Mesenchymal stem cell (in vitro differentiated cells and primary cell): ENCODE results near the gene KIRREL3.

Source experiments
- DNase-seq: peaks from one replicate; pipeline ENCODE4 v3.0.0-alpha.2; 2013
- H2AFZ ChIP-seq: one replicate; pipeline ENCODE4 v1.6.1; 2013; ENCODE audit warnings: low read depth, mild to moderate bottlenecking, control low read depth, inconsistent platforms, low read length, moderate library complexity
- H2AK5ac ChIP-seq: 2 replicates; pipeline ENCODE4 v1.6.1; 2013; ENCODE audit warnings: low read length, moderate library complexity, mild to moderate bottlenecking, inconsistent platforms; ENCODE audit not compliant: severe bottlenecking
- H2BK120ac ChIP-seq: one replicate; pipeline ENCODE4 v1.6.1; 2013; ENCODE audit warnings: low read depth, mild to moderate bottlenecking, inconsistent platforms, low read length, moderate library complexity
- H2BK12ac ChIP-seq, 2 experiments: one replicate each; pipeline ENCODE4 v1.6.1; 2013; ENCODE audit warnings: inconsistent platforms in 2 of 2, low read length in 2 of 2, mild to moderate bottlenecking in 2 of 2, moderate library complexity in 2 of 2, control low read depth in 1 of 2
- H2BK15ac ChIP-seq: one replicate; pipeline ENCODE4 v1.6.1; 2013; ENCODE audit warnings: mild to moderate bottlenecking, low read depth, inconsistent platforms; ENCODE audit not compliant: poor library complexity, severe bottlenecking
- H2BK5ac ChIP-seq: 2 replicates; pipeline ENCODE4 v1.6.1; 2013; ENCODE audit warnings: low read depth, mild to moderate bottlenecking, low read length, control low read depth, inconsistent platforms; ENCODE audit not compliant: poor library complexity, severe bottlenecking
- H3K14ac ChIP-seq, 2 experiments: one replicate each; pipeline ENCODE4 v1.6.1; 2013; ENCODE audit warnings: inconsistent platforms in 2 of 2, low read length in 2 of 2, control low read depth in 1 of 2, mild to moderate bottlenecking in 1 of 2, moderate library complexity in 1 of 2
- H3K18ac ChIP-seq, 2 experiments: one replicate each; pipeline ENCODE4 v1.6.1; 2013; ENCODE audit warnings: inconsistent platforms in 2 of 2, low read length in 2 of 2, control low read depth in 1 of 2, low read depth in 1 of 2, mild to moderate bottlenecking in 1 of 2
- H3K23ac ChIP-seq, 2 experiments: one replicate each; pipeline ENCODE4 v1.6.1; 2013; ENCODE audit warnings: inconsistent platforms in 2 of 2, low read length in 2 of 2, mild to moderate bottlenecking in 2 of 2, moderate library complexity in 2 of 2, control low read depth in 1 of 2
- H3K27ac ChIP-seq: 2 replicates; pipeline ENCODE4 v1.5.1; 2013; ENCODE audit warnings: mild to moderate bottlenecking, moderate library complexity, low read length, control low read depth, inconsistent platforms; ENCODE audit not compliant: poor library complexity, severe bottlenecking
- H3K27me3 ChIP-seq, 2 experiments: 2 replicates each; pipeline versions ENCODE4 v1.6.1 to v1.7.0; 2013; ENCODE audit warnings: low read length in 2 of 2, mild to moderate bottlenecking in 2 of 2, moderate library complexity in 2 of 2, control low read depth in 1 of 2, inconsistent platforms in 1 of 2; ENCODE audit not compliant: control insufficient read depth in 1 of 2, insufficient read depth in 1 of 2
- H3K36me3 ChIP-seq, 2 experiments: 2 replicates each; pipeline versions ENCODE4 v1.6.1 to v1.7.0; 2013; ENCODE audit warnings: low read length in 2 of 2, control low read depth in 1 of 2, inconsistent platforms in 1 of 2, low read depth in 1 of 2, mild to moderate bottlenecking in 1 of 2; ENCODE audit not compliant: insufficient read depth in 2 of 2, control insufficient read depth in 1 of 2
- H3K4ac ChIP-seq, 2 experiments: one replicate each; pipeline ENCODE4 v1.6.1; 2013; ENCODE audit warnings: inconsistent platforms in 2 of 2, low read length in 2 of 2, mild to moderate bottlenecking in 2 of 2, moderate library complexity in 2 of 2, control low read depth in 1 of 2, low read depth in 1 of 2
- H3K4me1 ChIP-seq: 2 replicates; pipeline ENCODE4 v1.6.1; 2013; ENCODE audit warnings: low read depth, low read length, control low read depth; ENCODE audit not compliant: control insufficient read depth, insufficient read depth
- H3K4me2 ChIP-seq: 2 replicates; pipeline ENCODE4 v1.6.1; 2013; ENCODE audit warnings: low read length, mild to moderate bottlenecking, inconsistent platforms; ENCODE audit not compliant: poor library complexity, severe bottlenecking
- H3K4me3 ChIP-seq, 2 experiments: 2 replicates each; pipeline versions ENCODE4 v1.5.1 to v1.7.0; 2013; ENCODE audit warnings: low read length in 2 of 2, mild to moderate bottlenecking in 2 of 2, control low read depth in 1 of 2, low read depth in 1 of 2; ENCODE audit not compliant: insufficient read depth in 1 of 2
- H3K79me1 ChIP-seq: replicated peaks from 2 replicates; pipeline ENCODE4 v1.6.1; 2013; ENCODE audit warnings: mild to moderate bottlenecking, control low read depth, low read length, inconsistent platforms; ENCODE audit not compliant: poor library complexity, severe bottlenecking
- H3K9ac ChIP-seq: 2 replicates; pipeline ENCODE4 v1.7.0; 2013; ENCODE audit warnings: mild to moderate bottlenecking, low read length, moderate library complexity
- H3K9me3 ChIP-seq: 2 replicates; pipeline ENCODE4 v1.7.0; 2013; ENCODE audit warnings: mild to moderate bottlenecking, low read length; ENCODE audit not compliant: control insufficient read depth
- H4K8ac ChIP-seq: one replicate; pipeline ENCODE4 v1.6.1; 2013; ENCODE audit warnings: inconsistent platforms, mild to moderate bottlenecking, low read length, moderate library complexity
- H4K91ac ChIP-seq: one replicate; pipeline ENCODE4 v1.6.1; 2013; ENCODE audit warnings: mild to moderate bottlenecking, low read length, inconsistent platforms
- WGBS: methylation state at CpG from one replicate; pipeline ENCODE4 v1.1.7; 2013; ENCODE audit warnings: mixed read lengths; 5-methylcytosine and 5-hydroxymethylcytosine counted together

The KIRREL3 gene

DNA sequence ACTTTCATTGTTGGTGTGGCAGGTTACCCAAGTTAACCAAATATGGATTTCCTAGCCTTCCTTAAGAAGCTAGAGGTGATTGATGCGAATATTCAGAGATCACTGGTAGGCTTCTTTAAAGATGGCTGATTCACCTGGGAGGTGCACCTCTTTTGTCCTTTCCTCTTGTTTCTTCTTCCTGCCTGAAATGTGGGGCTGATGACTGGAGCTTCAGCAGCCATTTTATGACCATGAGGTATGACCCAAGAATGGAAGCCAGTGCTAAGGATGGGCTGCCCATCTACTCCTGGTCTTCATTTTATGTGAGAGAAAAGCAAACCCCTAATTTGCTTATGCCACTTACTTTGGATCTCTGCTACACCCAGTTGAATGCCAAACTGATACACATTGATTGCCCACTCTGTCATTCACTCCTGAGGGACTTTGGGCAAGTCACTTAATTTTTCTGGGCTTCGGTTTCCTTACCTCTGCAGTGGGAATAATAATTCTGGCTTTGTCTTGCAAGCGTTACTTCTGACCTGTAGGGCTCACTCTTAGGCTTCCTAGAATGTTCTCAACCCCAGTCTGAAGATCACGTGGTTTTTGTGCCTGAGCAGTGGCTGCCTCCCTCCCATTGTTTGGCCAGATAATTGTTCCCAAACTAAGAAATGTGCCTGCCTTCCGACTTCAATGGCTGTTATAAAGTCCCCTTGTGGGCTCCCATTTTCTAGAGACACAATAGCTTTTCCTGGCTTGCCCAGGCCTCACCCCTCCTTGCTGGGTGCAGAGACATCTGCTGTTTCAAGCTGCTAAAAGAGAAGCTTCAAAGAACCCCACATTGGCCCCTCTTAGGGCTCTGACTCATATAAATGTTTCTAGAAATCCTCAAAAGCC, 402.0 kb downstream of the KIRREL3 start:
- 69% methylated on average over 5 of the region's 5 CpGs for WGBS
- no peak overlapping the region for H2AK5ac ChIP-seq
- DNase-seq, result no peak
- no peak overlapping the region for H3K4ac ChIP-seq
- no peak overlapping the region for H3K23ac ChIP-seq
- H4K8ac ChIP-seq, result no peak overlapping the region
- peaks cover 0 to 2% of the 10 kb centered on the region in 2 experiments for H3K36me3 ChIP-seq
- no peak overlapping the region for H2BK5ac ChIP-seq
- peaks cover 2% of the 10 kb centered on the region for H3K79me1 ChIP-seq
- no peak overlapping the region for H4K91ac ChIP-seq
- no peak overlapping the region for H2BK12ac ChIP-seq
- no peak overlapping the region for H3K18ac ChIP-seq
- H3K27ac ChIP-seq, result no peak overlapping the region
- H2BK15ac ChIP-seq, result no peak overlapping the region
- no peak overlapping the region for H3K4me3 ChIP-seq
- H3K4me2 ChIP-seq, result no peak overlapping the region
- H3K9me3 ChIP-seq, result peaks cover 3% of the 10 kb centered on the region
- H3K4me1 ChIP-seq, result peaks cover 4% of the 10 kb centered on the region
- no peak overlapping the region for H3K9ac ChIP-seq
- H2BK120ac ChIP-seq, result no peak overlapping the region
- peaks cover 6 to 30% of the 10 kb centered on the region in 2 experiments for H3K27me3 ChIP-seq
- H3K14ac ChIP-seq, result no peak overlapping the region
- H2AFZ ChIP-seq, result no peak overlapping the region

DNA sequence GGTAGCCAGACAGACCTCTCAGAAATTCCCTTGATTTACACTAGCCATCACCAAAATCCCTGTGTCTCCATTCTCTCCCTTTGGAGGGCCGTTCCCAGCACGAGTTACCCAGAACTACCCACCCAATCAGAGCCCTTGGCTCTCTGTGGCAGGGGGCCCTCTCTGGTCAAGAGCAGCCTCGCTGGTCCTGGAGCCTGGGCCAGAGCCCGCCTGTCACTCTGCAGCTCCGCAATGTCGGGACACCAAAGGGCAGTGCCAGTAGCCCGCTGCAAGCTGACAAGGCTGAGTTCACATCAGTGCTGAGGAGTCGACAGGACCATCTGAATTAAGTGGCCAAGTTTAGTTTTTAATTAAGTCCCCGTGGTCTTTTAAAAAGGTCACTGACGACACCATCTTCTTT, 403.5 kb downstream of the KIRREL3 start:
- Histone ChIP-seq H3K9ac (no peak overlapping the region), H3K23ac (no peak overlapping the region), H3K9me3 (peaks cover 3% of the 10 kb centered on the region), H3K4me1 (peaks cover 4% of the 10 kb centered on the region), H3K36me3 (no peaks in the 10 kb centered on the region), H2BK5ac (no peak overlapping the region), H4K91ac (no peak overlapping the region), H4K8ac (no peak overlapping the region), H3K18ac (no peak overlapping the region), H3K27me3 (peaks cover 4 to 24% of the 10 kb centered on the region in 2 experiments), H2BK15ac (no peak overlapping the region), H3K14ac (no peak overlapping the region), H2BK12ac (no peak overlapping the region), H2AFZ (no peak overlapping the region), H2AK5ac (no peak overlapping the region), H3K79me1 (no peaks in the 10 kb centered on the region), H3K4me2 (no peak overlapping the region), H3K4me3 (no peak overlapping the region), H2BK120ac (no peak overlapping the region), H3K4ac (no peak overlapping the region), H3K27ac (no peak overlapping the region)
- no peak for DNase-seq
- 64% methylated on average over 10 of the region's 10 CpGs for WGBS

GRCh38 chr11:126596474-126596873, 404.1 kb downstream of the KIRREL3 start:
- Histone ChIP-seq H3K14ac (no peak overlapping the region), H3K4me1 (peaks cover 4% of the 10 kb centered on the region), H4K8ac (no peak overlapping the region), H3K4ac (no peak overlapping the region), H3K9ac (no peak overlapping the region), H3K4me3 (no peak overlapping the region), H3K4me2 (no peak overlapping the region), H3K79me1 (no peaks in the 10 kb centered on the region), H3K18ac (no peak overlapping the region), H2BK15ac (no peak overlapping the region), H2AK5ac (no peak overlapping the region), H3K27ac (no peak overlapping the region), H2AFZ (no peak overlapping the region), H3K27me3 (peaks cover 0 to 24% of the 10 kb centered on the region in 2 experiments), H2BK12ac (no peak overlapping the region), H4K91ac (no peak overlapping the region), H3K23ac (no peak overlapping the region), H3K9me3 (peaks cover 3% of the 10 kb centered on the region), H2BK5ac (no peak overlapping the region), H2BK120ac (no peak overlapping the region), H3K36me3 (no peaks in the 10 kb centered on the region)
- 78% methylated on average over 2 of the region's 3 CpGs for WGBS
- DNase-seq, result no peak

DNA sequence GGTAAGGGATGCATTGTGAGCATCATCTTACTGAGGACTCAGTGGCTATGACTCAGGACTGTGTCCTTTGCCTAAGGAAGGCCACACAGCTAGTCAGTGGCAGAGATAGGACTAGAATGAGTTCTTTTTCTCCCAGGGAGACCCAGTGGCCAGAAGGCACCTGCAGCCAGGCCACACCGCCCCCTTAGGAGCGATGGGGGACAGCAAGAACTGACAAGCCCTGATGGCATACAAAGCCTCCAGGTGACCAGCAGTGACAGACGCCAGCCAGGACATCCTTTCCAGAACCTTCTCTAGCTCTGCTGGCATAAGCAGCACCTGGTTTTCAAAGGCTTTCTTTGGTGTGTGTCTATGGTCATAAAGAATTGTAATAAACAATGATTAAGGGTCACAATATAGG, 405.0 kb downstream of the KIRREL3 start:
- Histone ChIP-seq H2BK5ac (no peak overlapping the region), H2BK12ac (no peak overlapping the region), H2BK15ac (no peak overlapping the region), H3K79me1 (no peaks in the 10 kb centered on the region), H3K4ac (no peak overlapping the region), H3K14ac (no peak overlapping the region), H3K36me3 (no peaks in the 10 kb centered on the region), H3K23ac (no peak overlapping the region), H3K4me1 (peaks cover 4% of the 10 kb centered on the region), H3K4me3 (no peak overlapping the region), H3K9me3 (peaks cover 3% of the 10 kb centered on the region), H2AFZ (no peak overlapping the region), H3K18ac (no peak overlapping the region), H2AK5ac (no peak overlapping the region), H4K8ac (no peak overlapping the region), H3K27ac (no peak overlapping the region), H4K91ac (no peak overlapping the region), H2BK120ac (no peak overlapping the region), H3K9ac (no peak overlapping the region), H3K27me3 (peaks cover 0 to 21% of the 10 kb centered on the region in 2 experiments), H3K4me2 (no peak overlapping the region)
- 92% methylated on average over 3 of the region's 3 CpGs for WGBS
- DNase-seq, result no peak
